ENCODE data around the gene CEND1.

CEND1 gene

GRCh38 chr11:827897-828192 is 38.0 kb upstream of the CEND1 start, which contains the start of gene CRACR2B:
Gene CRACR2B (plus strand): TSS chr11:827919. CDS start chr11:828608, 689 bp downstream.
- in situ Hi-C loops (cut with HindIII; ENCODE audit: low sequenced_read_pairs) = no loop called here

GRCh38 chr11:827146-827896 is 37.4 kb upstream of the CEND1 start:
- in situ Hi-C loops (cut with HindIII; ENCODE audit: low sequenced_read_pairs) = no loop called here

- in situ Hi-C loops (cut with HindIII; ENCODE audit: low sequenced_read_pairs) = no loop called here
Measured at GRCh38 chr11:826836-827145, 36.9 kb upstream of the CEND1 start.

- in situ Hi-C loops (cut with HindIII; ENCODE audit: low sequenced_read_pairs) = no loop called here
Measured at GRCh38 chr11:826227-826621, 36.3 kb upstream of the CEND1 start.

- in situ Hi-C loops (cut with HindIII; ENCODE audit: low sequenced_read_pairs) = no loop called here
Measured at GRCh38 chr11:825366-826226, 35.7 kb upstream of the CEND1 start.

GRCh38 chr11:824942-825341 is 35.1 kb upstream of the CEND1 start:
- in situ Hi-C loops (cut with HindIII; ENCODE audit: low sequenced_read_pairs) = no loop called here

- in situ Hi-C loops (cut with HindIII; ENCODE audit: low sequenced_read_pairs) = no loop called here
Measured at GRCh38 chr11:824292-824880, 34.5 kb upstream of the CEND1 start.

- in situ Hi-C loops (cut with HindIII; ENCODE audit: low sequenced_read_pairs) = no loop called here
Measured at GRCh38 chr11:823441-824291, 33.8 kb upstream of the CEND1 start.

GRCh38 chr11:821512-822371 is 31.9 kb upstream of the CEND1 start:
- in situ Hi-C loops (cut with HindIII; ENCODE audit: low sequenced_read_pairs) = no loop called here

GRCh38 chr11:820655-821511 is 31.0 kb upstream of the CEND1 start:
- in situ Hi-C loops (cut with HindIII; ENCODE audit: low sequenced_read_pairs) = no loop called here

GRCh38 chr11:819943-820649 is 30.2 kb upstream of the CEND1 start:
- in situ Hi-C loops (cut with HindIII; ENCODE audit: low sequenced_read_pairs) = no loop called here

- in situ Hi-C loops (cut with HindIII; ENCODE audit: low sequenced_read_pairs) = no loop called here
Measured at GRCh38 chr11:819129-819931, 29.4 kb upstream of the CEND1 start.

- in situ Hi-C loops (cut with HindIII; ENCODE audit: low sequenced_read_pairs) = no loop called here
Measured at GRCh38 chr11:818396-819128, 28.7 kb upstream of the CEND1 start, which contains the start of gene PNPLA2. Gene PNPLA2 (plus strand): TSS chr11:818914. CDS start chr11:819719, 805 bp downstream.

- in situ Hi-C loops (cut with HindIII; ENCODE audit: low sequenced_read_pairs) = no loop called here
Measured at GRCh38 chr11:816433-816779, 26.5 kb upstream of the CEND1 start.

GRCh38 chr11:815675-816432 is 26.0 kb upstream of the CEND1 start:
- in situ Hi-C loops (cut with HindIII; ENCODE audit: low sequenced_read_pairs) = no loop called here

- in situ Hi-C loops (cut with HindIII; ENCODE audit: low sequenced_read_pairs) = no loop called here
Measured at GRCh38 chr11:813456-814096, 23.7 kb upstream of the CEND1 start.
